ENCODE measurements around the gene PCSK7.
"Not testable (repeated sequence)": the region's sequence is repeated elsewhere in the genome, so short reads cannot be mapped to it uniquely, and the experiment has no call there.

The PCSK7 gene

DNA sequence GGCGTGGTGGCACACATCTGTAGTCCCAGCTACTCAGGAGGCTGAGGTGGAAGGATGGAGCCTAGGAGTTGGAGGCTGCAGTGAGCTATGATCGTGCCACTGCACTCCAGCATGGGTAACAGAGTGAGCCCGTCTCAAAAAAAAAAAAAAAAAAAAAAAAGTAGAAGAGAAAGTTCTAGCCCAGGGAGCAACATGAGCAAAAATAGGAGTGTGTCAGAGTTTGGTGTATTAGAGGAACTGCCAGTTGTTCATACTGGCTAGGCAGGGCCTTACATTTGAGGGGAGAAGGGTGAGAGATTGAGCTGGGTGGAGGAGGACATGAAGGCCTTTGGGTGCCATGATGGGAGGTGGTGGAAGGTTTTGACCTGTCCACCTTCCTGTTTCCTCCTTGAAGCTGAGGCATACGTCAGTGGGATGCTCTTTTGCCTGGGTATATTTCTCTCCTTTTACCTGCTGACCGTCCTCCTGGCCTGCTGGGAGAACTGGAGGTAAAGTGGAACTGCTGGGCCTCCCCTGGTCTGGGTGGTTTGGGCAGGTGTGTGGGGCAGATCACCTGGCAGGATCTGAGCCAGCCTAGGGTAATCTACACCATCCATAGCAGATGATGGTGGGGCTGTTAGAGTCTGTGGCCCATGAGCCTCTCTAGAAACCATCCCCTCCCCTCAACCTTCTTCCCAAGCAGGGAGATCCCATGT, 46.0 kb downstream of the PCSK7 start:
- Mint-ChIP-seq H3K36me3 (ENCODE audit: low read depth) (peaks cover 20% of the 10 kb centered on the region), H3K4me3 (no peak overlapping the region), H3K27me3 (ENCODE audit: low read depth, poor library complexity) (peaks cover 6% of the 10 kb centered on the region), H3K27ac (peak overlapping the region; percentile 45), H3K4me1 (peaks cover 32% of the 10 kb centered on the region), H3K9me3 (no peaks in the 10 kb centered on the region)
- no peak for DNase-seq
- TF ChIP-seq, protein P1, sequence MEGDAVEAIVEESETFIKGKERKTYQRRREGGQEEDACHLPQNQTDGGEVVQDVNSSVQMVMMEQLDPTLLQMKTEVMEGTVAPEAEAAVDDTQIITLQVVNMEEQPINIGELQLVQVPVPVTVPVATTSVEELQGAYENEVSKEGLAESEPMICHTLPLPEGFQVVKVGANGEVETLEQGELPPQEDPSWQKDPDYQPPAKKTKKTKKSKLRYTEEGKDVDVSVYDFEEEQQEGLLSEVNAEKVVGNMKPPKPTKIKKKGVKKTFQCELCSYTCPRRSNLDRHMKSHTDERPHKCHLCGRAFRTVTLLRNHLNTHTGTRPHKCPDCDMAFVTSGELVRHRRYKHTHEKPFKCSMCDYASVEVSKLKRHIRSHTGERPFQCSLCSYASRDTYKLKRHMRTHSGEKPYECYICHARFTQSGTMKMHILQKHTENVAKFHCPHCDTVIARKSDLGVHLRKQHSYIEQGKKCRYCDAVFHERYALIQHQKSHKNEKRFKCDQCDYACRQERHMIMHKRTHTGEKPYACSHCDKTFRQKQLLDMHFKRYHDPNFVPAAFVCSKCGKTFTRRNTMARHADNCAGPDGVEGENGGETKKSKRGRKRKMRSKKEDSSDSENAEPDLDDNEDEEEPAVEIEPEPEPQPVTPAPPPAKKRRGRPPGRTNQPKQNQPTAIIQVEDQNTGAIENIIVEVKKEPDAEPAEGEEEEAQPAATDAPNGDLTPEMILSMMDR (IDR thresholded peaks at IDR 0.05), result no peak

GRCh38 chr11:117183724-117184349, 48.0 kb downstream of the PCSK7 start:
- H3K4me1 Mint-ChIP-seq, result peaks cover 50% of the 10 kb centered on the region
- H3K36me3 Mint-ChIP-seq (ENCODE audit: low read depth), result peaks cover 20% of the 10 kb centered on the region
- no peak overlapping the region for H3K4me3 Mint-ChIP-seq
- TF ChIP-seq, protein P1 (IDR thresholded peaks at IDR 0.05), result no peak
- H3K9me3 Mint-ChIP-seq, result no peaks in the 10 kb centered on the region
- no peak overlapping the region for H3K27ac Mint-ChIP-seq
- peaks cover 9% of the 10 kb centered on the region for H3K27me3 Mint-ChIP-seq (ENCODE audit: low read depth, poor library complexity)
- no peak for DNase-seq

GRCh38 chr11:117183178-117183577, 48.7 kb downstream of the PCSK7 start:
- not testable (repeated sequence) for H3K9me3 Mint-ChIP-seq; DNase-seq; H3K4me3 Mint-ChIP-seq; H3K27me3 Mint-ChIP-seq (ENCODE audit: low read depth, poor library complexity); H3K27ac Mint-ChIP-seq
- H3K36me3 Mint-ChIP-seq (ENCODE audit: low read depth), result peaks cover 20% of the 10 kb centered on the region
- H3K4me1 Mint-ChIP-seq, result peaks cover 53% of the 10 kb centered on the region

DNA sequence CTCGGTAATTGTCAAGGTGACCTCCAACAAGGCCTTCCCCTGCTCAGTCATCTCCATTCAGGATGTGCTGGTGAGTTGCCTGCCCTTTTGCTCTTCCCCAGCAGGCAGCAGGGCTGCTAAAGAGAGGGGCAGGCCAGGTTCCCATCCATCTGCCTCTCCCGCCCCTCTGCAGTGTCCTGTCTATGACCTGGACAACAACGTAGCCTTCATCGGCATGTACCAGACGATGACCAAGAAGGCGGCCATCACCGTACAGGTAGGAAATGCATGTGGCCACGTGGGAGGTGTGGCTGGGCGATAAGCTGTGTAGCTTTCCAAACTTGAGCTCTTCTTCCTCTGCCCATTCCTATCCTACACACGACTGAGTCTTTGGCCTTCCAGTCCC, 49.3 kb downstream of the PCSK7 start:
- peaks cover 20% of the 10 kb centered on the region for H3K36me3 Mint-ChIP-seq (ENCODE audit: low read depth)
- H3K9me3 Mint-ChIP-seq, result no peaks in the 10 kb centered on the region
- peaks cover 9% of the 10 kb centered on the region for H3K27me3 Mint-ChIP-seq (ENCODE audit: low read depth, poor library complexity)
- TF ChIP-seq, protein P1 (IDR thresholded peaks at IDR 0.05), result no peak
- H3K27ac Mint-ChIP-seq, result no peak overlapping the region
- H3K4me3 Mint-ChIP-seq, result no peak overlapping the region
- H3K4me1 Mint-ChIP-seq, result peaks cover 53% of the 10 kb centered on the region
- DNase-seq, result no peak

GRCh38 chr11:117181586-117182550, 50.0 kb downstream of the PCSK7 start:
- Mint-ChIP-seq H3K36me3 (ENCODE audit: low read depth) (peaks cover 15% of the 10 kb centered on the region), H3K27me3 (ENCODE audit: low read depth, poor library complexity) (peaks cover 7% of the 10 kb centered on the region), H3K4me3 (no peak overlapping the region), H3K4me1 (peaks cover 47% of the 10 kb centered on the region), H3K27ac (no peak overlapping the region), H3K9me3 (no peaks in the 10 kb centered on the region)
- TF ChIP-seq, protein P1 (IDR thresholded peaks at IDR 0.05), result no peak
- DNase-seq, result no peak
